Fibroblast of pulmonary artery (primary cell): ENCODE data around the gene DLG3.

Experiments
- DNase-seq: peaks from one replicate; pipeline ENCODE4 v3.0.0-alpha.2; 2010; ENCODE audit warnings: low read depth
- H3K4me3 ChIP-seq: replicated peaks from 2 replicates; pipeline ENCODE4 v1.5.1; 2011; ENCODE audit warnings: low read depth, mild to moderate bottlenecking, control low read depth, low read length, moderate library complexity
- CTCF ChIP-seq: IDR thresholded peaks from 2 replicates; pipeline ENCODE4 v1.5.1; 2011; ENCODE audit warnings: mild to moderate bottlenecking, control low read depth, low read length, inconsistent platforms; ENCODE audit errors: missing control alignments

Gene DLG3

GRCh38 chrX:70422851-70423341 is 21.7 kb upstream of the DLG3 start, which contains the start of gene GDPD2:
GDPD2 (plus strand) TSS chrX:70423314; CDS start chrX:70424985, 1,671 bp downstream.
- peak; percentile 22 for DNase-seq
- no peak for TF ChIP-seq CTCF
- no peak within 1 kb of the TSS for H3K4me3 ChIP-seq

- TF ChIP-seq CTCF: no peak
- DNase-seq: no peak
- no peak overlapping the region for H3K4me3 ChIP-seq
These were observed 20.5 kb upstream of the DLG3 start for GRCh38 chrX:70423936-70424675.

- TF ChIP-seq CTCF: no peak
- no peak for DNase-seq
- H3K4me3 ChIP-seq: no peak overlapping the region
These were observed 19.8 kb upstream of the DLG3 start for GRCh38 chrX:70424801-70425200.

- DNase-seq: no peak
- no peak for TF ChIP-seq CTCF
- H3K4me3 ChIP-seq: no peak overlapping the region
These were observed 18.1 kb upstream of the DLG3 start for GRCh38 chrX:70426286-70427278.

GRCh38 chrX:70427365-70427764 is 17.3 kb upstream of the DLG3 start:
- DNase-seq: no peak
- TF ChIP-seq CTCF: no peak
- no peak overlapping the region for H3K4me3 ChIP-seq

GRCh38 chrX:70429759-70430158 is 14.9 kb upstream of the DLG3 start:
- DNase-seq: no peak
- no peak overlapping the region for H3K4me3 ChIP-seq
- TF ChIP-seq CTCF: no peak
